Lower leg skin (tissue), 3 donors: Measurements from ENCODE around the gene HIPK2.

Experiments
- POLR2A ChIP-seq, 2 donors: fragments of 450-650 bp; IDR thresholded peaks; one replicate each; pipeline ENCODE4 v1.6.1; 2016 to 2017; ENCODE audit warnings: antibody characterized with exemption in 2 of 2, mild to moderate bottlenecking in 1 of 2, moderate library complexity in 1 of 2
- TF ChIP-seq, protein P1 (sequence below), 3 donors: fragments of 450-650 bp; IDR thresholded peaks; one replicate each; pipeline ENCODE4 v1.5.1; 2016; ENCODE audit warnings: antibody characterized with exemption in 3 of 3, mild to moderate bottlenecking in 3 of 3, moderate library complexity in 2 of 3

DNA sequence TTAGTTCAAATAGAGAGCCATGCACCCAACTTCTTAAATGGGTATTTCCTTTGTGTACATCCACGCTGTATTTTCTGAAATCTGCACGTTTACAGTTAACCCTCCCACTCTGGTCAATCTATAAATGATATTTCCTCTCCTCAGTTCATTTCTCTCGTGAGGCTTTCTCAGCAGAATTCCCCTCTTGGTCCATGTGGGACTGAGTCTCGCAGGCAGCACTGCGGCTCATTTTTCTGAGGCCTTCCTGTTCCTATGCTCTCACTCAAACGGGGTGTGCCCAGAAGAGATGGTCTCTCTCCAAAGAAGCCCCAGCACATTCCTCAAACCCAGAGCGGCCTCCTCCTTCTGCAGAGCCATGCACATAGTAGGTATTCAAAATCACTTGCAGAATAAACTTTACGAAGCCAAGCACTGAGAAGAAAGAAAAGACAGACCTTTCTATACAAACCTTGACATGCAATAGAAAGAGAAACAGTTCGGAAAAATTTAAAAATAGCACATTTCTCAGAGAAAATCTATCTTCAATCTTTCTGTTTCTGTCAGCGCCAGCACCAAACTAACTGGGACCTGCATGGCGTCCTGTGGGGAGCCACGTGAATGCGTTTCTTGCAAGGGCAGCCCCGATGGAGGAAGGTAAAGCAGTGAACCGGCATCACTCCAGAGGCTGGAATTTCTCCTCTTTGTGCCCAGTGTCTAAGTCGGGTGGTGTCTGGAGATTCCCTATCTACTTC lies 77.1 kb downstream of the HIPK2 start:
- TF ChIP-seq, protein P1, sequence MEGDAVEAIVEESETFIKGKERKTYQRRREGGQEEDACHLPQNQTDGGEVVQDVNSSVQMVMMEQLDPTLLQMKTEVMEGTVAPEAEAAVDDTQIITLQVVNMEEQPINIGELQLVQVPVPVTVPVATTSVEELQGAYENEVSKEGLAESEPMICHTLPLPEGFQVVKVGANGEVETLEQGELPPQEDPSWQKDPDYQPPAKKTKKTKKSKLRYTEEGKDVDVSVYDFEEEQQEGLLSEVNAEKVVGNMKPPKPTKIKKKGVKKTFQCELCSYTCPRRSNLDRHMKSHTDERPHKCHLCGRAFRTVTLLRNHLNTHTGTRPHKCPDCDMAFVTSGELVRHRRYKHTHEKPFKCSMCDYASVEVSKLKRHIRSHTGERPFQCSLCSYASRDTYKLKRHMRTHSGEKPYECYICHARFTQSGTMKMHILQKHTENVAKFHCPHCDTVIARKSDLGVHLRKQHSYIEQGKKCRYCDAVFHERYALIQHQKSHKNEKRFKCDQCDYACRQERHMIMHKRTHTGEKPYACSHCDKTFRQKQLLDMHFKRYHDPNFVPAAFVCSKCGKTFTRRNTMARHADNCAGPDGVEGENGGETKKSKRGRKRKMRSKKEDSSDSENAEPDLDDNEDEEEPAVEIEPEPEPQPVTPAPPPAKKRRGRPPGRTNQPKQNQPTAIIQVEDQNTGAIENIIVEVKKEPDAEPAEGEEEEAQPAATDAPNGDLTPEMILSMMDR (IDR thresholded peaks at IDR 0.05) = no peak
- TF ChIP-seq POLR2A (IDR thresholded peaks at IDR 0.05) = no peak
